NB4 (cell line): ENCODE results near the gene MCMBP.
A peak's percentile ranks its signal among the peaks of the same experiment; 100 is the strongest.

Experiments
- DNase-seq: peaks from one replicate; pipeline ENCODE4 v3.0.0; 2010; ENCODE audit warnings: low read depth
- H3K4me3 ChIP-seq: one replicate; pipeline ENCODE4 v1.5.1; 2011; ENCODE audit warnings: mild to moderate bottlenecking, low read depth, low read length, moderate library complexity
- MYC ChIP-seq: IDR thresholded peaks from 2 replicates; pipeline ENCODE4 v1.6.1; 2011; ENCODE audit warnings: low read depth, low read length
- POLR2A ChIP-seq: IDR thresholded peaks from 2 replicates; pipeline ENCODE4 v1.6.1; 2011; ENCODE audit warnings: mild to moderate bottlenecking; ENCODE audit not compliant: insufficient read length; ENCODE audit errors: extremely low read depth
- TF ChIP-seq, protein P1 (sequence below): IDR thresholded peaks from one replicate; pipeline ENCODE4 v1.5.1; 2012; ENCODE audit warnings: low read depth, low read length
- TF ChIP-seq, protein P2 (sequence below): IDR thresholded peaks from 2 replicates; pipeline ENCODE4 v1.6.1; 2011; ENCODE audit warnings: low read depth, low read length

MCMBP gene

DNA sequence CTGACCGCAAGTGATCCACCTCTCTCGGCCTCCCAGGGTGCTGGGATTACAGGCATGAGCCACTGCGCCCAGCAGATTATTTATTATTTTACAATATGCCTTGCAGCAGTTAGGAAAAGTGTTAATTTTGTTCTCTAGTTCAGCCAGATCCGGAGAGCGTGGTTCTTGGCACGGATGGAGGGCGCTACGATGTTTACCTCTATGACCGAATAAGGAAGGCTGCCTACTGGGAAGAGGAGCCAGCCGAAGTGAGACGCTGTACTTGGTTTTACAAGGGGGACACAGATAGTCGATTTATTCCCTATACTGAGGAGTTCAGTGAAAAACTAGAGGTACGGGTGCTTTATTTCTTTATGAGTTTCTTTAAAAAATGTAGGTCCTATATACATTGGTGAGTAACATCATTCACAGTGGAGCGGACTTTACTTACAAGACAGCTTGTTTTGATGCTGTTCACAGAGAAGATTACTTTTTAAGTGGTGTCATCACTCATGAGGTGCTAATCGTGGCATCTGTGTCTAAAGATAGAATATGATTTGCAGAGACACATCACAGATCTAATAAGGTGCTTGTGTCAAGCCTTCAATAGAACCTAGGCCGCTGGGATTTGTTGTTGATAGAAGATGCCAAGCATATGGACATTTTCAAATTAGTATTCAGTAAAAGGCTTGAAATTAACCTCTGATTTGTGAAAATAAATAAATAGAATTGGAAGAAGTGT is 31.5 kb upstream of the MCMBP start:
- no peak for TF ChIP-seq POLR2A
- TF ChIP-seq MYC, result no peak
- TF ChIP-seq, protein P1, sequence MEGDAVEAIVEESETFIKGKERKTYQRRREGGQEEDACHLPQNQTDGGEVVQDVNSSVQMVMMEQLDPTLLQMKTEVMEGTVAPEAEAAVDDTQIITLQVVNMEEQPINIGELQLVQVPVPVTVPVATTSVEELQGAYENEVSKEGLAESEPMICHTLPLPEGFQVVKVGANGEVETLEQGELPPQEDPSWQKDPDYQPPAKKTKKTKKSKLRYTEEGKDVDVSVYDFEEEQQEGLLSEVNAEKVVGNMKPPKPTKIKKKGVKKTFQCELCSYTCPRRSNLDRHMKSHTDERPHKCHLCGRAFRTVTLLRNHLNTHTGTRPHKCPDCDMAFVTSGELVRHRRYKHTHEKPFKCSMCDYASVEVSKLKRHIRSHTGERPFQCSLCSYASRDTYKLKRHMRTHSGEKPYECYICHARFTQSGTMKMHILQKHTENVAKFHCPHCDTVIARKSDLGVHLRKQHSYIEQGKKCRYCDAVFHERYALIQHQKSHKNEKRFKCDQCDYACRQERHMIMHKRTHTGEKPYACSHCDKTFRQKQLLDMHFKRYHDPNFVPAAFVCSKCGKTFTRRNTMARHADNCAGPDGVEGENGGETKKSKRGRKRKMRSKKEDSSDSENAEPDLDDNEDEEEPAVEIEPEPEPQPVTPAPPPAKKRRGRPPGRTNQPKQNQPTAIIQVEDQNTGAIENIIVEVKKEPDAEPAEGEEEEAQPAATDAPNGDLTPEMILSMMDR, result no peak
- TF ChIP-seq, protein P2, sequence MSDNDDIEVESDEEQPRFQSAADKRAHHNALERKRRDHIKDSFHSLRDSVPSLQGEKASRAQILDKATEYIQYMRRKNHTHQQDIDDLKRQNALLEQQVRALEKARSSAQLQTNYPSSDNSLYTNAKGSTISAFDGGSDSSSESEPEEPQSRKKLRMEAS, result no peak
- no peak overlapping the region for H3K4me3 ChIP-seq
- DNase-seq, result no peak

DNA sequence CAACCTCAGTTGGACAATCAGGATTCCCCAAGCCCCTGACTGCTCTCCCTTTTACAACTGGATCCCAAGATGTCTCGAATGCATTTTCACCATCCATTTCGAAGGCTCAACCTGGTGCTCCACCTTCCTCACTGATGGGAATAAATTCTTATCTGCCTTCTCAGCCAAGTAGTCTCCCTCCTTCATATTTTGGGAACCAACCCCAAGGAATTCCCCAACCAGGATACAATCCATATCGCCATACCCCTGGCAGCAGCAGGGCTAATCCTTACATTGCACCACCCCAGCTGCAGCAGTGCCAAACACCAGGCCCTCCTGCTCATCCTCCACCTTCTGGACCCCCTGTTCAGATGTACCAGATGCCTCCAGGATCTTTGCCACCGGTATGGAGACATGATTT is 25.9 kb upstream of the MCMBP start:
- no peak overlapping the region for H3K4me3 ChIP-seq

DNA sequence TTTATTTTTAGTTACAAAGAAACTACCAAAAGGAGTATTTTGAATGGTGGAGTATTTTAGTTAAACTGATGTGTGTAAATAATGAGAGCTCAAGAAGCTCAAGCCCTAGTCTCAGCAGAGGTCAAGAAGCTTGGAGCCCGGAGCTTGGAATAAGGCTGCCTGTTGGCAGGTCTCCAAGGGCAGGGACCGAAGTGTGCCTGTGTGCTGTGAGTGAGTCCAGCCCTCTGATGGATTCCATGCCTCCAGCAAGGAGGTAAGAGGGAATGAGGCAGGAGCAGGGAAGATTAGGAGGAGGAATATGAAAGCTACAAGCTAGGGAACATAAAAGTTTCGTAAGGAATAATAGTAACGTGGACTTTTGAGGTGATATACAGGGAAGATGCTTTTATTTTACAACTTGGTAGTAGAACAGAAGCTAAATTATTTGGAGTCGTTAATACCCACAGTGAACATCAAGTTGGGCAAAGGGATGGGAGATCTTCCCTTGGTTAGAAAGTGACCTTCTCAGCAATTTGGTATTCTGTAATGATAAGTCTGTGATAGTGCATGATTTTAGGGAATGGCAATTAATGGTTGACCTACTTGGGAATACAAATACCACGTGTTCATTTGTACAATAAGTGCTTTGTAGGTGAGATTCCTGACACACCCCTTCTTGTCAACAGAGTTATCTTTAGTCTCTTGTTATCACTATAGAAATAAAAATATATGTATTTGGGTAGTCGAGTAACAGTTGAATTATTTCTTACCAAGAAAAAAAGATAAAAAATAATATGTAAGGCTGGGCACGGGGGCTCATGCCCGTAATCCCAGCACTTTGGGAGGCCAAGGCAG is 24.5 kb upstream of the MCMBP start:
- no peak for DNase-seq
- TF ChIP-seq POLR2A, result no peak
- TF ChIP-seq MYC, result no peak
- TF ChIP-seq, protein P2, result no peak
- TF ChIP-seq, protein P1, result no peak
- no peak overlapping the region for H3K4me3 ChIP-seq

More for the DNA sequence above, 25.9 kb upstream of the MCMBP start:
- TF ChIP-seq POLR2A, result no peak
- TF ChIP-seq, protein P2, result no peak
- TF ChIP-seq MYC, result no peak
- no peak for DNase-seq

DNA sequence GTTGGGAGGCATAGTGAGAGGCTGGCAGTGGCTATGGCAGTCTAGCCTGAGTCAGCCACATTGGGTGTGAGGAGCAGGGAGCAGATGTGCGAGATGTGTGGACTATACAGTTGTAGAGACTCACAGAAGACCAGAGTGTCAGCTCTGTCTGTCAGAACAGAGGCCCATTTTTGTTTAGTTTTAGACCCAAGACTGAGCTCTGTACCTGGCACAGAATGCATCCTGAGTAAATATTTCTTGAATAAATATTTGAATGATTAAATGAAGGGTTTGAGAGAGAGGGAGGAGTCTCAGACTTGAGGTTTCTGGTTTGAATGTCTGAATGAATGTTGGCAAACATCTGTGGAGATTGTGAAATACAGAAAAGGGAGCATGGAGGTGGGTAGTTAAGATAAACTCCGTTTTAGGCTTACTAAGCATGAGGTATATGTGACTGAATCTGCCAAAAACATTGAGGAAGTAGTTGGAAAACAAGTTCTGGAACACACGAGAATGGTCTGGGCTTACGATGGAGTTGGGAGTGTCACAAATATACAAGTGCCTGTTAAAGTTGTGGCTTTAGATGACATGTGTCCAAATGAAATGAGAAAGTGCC is 23.5 kb upstream of the MCMBP start:
- TF ChIP-seq, protein P1, result no peak
- TF ChIP-seq POLR2A (no peak), MYC (peak; percentile 67)
- TF ChIP-seq, protein P2, result peak; percentile 60
- peak overlapping the region; percentile 3 for H3K4me3 ChIP-seq
- DNase-seq, result peak; percentile 87

DNA sequence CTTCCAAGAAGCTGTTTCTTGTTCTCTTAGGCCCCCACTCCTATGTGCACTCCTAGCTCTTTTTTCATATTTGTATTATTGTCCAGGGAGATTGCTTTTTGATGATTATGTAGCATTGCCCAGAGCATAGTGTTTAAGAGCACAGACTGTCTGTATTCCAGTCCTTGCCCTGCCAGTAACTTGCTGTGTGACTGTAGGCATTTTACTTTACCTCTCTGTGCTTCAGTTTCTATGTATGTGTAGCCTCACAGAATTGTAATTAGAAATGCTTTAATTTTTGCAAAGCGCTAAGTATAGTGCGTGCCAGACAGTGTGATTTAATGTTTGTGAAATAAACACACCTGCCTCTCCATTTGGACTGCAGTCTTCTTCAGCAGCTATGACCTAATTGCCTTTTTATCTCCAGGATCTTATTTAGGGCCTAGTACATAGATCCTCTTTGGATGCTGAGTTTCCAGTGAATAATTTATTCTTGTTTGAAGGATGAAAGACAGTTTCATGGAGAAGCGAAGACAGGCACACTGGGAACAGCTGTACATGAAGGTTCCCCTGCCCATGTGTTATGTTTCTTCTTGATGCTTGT is 21.3 kb upstream of the MCMBP start:
- H3K4me3 ChIP-seq, result peak overlapping the region; percentile 98
- no peak for DNase-seq
- TF ChIP-seq, protein P1, result no peak
- TF ChIP-seq MYC (no peak), POLR2A (no peak)
- TF ChIP-seq, protein P2, result no peak

DNA sequence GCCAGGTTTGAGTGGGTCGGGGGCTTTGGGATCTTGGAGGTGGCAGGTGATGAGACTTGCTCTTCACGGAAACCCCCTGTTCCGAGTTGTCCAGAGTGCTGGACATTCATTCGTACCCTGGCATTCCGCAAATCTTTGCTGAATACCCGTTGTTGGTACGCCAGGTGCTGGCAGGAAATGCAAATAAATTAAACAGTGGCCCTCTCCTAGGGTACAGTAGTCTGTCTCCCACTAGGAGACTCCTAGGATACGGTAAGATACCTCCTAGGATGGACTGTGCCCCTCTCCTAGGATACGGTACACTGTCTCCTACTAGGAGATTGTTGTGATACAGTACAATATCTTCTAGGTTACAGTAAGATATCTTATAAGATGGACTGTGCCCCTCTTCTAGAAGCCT is 20.4 kb upstream of the MCMBP start:
- TF ChIP-seq MYC, result no peak
- no peak for TF ChIP-seq POLR2A
- TF ChIP-seq, protein P2, result no peak
- TF ChIP-seq, protein P1, result no peak
- peak overlapping the region; percentile 98 for H3K4me3 ChIP-seq
- no peak for DNase-seq
